Measurements from ENCODE around the gene EPHA8.

DNA sequence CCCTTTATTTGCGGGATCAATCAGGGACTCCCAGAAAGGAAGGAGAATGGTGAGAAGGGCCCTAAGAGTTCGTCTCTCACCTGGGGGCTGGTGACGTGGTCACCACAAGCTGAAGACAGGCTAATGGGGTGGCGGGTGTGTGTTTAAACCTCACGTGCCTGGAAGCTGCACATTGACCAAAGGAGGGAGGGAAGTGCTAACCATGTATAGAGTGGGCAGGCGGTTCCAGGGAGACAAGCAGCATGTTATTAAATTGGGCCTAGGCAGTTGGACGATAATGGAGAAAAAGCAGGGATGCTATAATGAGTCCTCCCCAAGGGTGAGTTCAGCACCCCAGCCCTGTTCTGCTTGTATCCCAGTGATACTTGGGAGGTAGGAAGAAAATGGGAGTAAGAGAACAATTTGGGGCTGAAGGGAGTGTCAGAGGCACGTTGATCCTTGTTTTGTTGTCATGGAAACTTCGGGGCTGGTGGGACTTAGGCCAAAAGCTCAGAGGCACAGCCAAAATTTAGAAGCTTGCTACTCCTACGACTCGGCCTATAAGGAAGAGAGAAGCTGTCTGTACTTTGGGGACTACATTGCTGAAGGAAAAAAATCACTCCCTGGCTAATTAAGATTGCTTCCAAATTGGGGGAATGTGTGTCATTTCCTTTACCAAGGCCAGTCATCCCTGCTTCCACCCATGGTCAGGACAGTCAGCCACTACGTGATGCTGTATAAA is 33.2 kb upstream of the EPHA8 start:
- TF ChIP-seq CTCF (IDR thresholded peaks at IDR 0.05): no peak
- no peak for TF ChIP-seq EZH2 (IDR thresholded peaks at IDR 0.05; ENCODE audit: borderline replicate concordance, insufficient read depth, low read depth, low read length, poor library complexity, severe bottlenecking)
